Cardiac atrium fibroblast (primary cell): Measurements from ENCODE around the gene FHIP1B. TPM values are rescaled to one million over a fixed set of nuclear protein-coding genes. Genes with fewer than 3 reads are reported as not detected.

Experiments used
- total RNA-seq: library from RNA; depleted of rRNA; stranded (reverse); fragments of >200 nt; gene quantifications from 2 replicates; pipeline ENCODE4 v1.2.3, GENCODE V29; 2015

The FHIP1B gene
- 8.1 and 14.3 TPM in 2 replicates for total RNA-seq

DNA sequence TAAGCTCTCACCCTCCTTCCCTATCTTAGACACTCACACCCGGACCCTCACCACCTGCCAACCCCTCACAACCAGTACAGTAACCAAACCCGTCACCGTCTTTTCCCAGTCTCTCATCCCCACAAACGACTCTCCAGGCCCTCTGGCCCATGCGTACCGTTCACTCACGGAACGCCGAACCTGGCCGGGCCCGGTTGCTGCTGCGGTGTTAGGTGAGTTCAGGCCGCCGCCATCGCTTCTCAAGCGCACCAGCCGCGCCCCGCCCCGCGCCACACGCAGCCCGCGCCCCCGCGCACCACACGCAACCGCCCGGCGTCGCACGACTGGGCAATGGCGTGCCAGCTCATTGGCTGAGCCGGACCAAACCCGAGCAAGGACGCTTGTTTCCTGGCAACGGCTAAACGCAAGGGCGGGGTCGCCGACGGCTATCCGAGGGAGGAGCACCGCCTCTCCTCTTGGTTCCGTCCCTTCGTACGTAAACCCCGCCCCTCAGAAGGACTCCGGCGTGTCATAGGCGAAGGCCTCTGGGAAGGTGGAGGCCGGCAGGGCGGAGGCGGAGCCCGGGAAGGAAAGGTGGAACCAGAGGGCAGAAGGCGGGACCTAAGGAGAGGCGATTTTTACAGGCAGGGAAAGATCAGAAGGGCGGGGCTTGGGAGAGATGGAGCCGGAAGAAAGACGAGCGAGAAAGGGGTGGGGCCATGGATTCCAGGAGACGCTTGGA lies at the start of gene FHIP1B:
Gene FHIP1B (minus strand): TSS at position 250 of the 721 bp plus-strand sequence. CDS start 10,120 bp downstream, outside the sequence.

DNA sequence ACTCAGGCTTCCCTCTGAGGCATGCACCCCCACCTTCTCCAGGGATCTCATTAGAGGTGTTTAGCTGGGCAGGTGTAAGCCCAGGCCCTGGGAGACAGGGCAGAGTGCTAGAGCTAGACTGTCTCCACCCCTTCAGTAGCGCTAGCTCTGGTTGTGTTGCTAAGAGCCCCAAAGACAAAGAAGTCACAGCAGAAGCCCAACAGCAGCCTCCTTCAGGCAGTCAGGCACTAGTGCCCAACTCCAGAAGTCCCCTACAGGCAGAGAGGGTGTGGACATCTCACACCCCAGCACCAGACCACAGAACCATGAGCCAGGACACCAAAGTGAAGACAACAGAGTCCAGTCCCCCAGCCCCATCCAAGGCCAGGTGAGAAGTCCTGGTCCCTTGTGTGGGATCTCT lies 4.5 kb upstream of the FHIP1B start, which contains the start of gene CNGA4:
Gene CNGA4 (plus strand): TSS at position 188 of the 400 bp plus-strand sequence. CDS start 118 bp downstream, at position 306.

DNA sequence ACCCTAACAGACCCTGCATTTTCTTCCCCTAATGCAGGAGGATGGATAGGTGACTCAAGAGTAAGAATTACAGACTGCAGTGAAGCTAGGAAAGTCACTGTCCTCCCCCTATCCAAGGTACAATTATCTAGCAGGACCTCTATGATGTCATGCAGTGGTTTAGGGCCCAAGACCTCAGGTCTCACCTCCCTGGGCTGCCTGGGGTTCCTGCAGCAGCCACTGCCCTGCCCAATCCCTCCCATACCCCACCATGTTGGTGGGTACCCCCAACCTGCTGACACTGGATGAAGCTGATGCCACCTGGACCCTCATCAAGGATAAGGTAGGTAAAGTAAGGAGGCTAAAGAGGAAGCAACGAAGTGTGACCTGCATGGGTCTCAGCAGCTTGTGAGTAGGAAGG lies 29.1 kb downstream of the FHIP1B start, which contains the start of gene C11orf42:
Gene C11orf42 (plus strand): TSS at position 192 of the 400 bp plus-strand sequence. CDS start 59 bp downstream, at position 251.

DNA sequence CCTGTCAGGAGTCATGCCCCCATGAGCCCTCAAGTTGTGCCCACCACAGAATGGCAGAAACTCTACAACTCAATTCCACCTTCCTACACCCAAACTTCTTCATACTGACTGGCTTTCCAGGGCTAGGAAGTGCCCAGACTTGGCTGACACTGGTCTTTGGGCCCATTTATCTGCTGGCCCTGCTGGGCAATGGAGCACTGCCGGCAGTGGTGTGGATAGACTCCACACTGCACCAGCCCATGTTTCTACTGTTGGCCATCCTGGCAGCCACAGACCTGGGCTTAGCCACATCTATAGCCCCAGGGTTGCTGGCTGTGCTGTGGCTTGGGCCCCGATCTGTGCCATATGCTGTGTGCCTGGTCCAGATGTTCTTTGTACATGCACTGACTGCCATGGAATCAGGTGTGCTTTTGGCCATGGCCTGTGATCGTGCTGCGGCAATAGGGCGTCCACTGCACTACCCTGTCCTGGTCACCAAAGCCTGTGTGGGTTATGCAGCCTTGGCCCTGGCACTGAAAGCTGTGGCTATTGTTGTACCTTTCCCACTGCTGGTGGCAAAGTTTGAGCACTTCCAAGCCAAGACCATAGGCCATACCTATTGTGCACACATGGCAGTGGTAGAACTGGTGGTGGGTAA lies 35.1 kb downstream of the FHIP1B start, which contains the start of gene OR52W1:
Gene OR52W1 (plus strand): TSS at position 51 of the 637 bp plus-strand sequence. CDS start 0 bp downstream, at position 51.

DNA sequence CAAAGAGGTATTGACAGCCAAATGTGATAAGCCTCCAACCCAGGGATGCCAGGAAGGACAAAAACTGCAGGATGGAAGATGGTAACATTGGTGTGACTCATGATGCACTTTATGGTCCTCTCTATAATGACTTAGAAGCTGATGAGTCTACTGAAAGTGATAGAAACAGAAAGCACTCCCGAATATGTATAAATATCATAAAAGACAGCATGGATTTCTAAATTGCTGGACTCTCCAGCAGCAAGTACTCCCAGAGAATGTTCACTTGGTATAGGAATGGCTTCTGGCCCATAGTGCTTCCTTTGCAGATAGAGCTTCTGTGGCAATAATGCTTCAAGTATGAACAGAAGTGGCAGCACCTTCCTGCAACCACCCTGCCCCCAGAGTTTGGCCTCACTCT lies 64.2 kb downstream of the FHIP1B start, which contains the start of gene OR52B2:
Gene OR52B2 (minus strand): TSS at position 101 of the 400 bp plus-strand sequence. CDS start 0 bp downstream, at position 101.

Other genes with a start within 250 kb of the FHIP1B start
- not detected in 2 replicates for gene OR52L1, start 247.7 kb downstream of the FHIP1B start, total RNA-seq
- gene OR56A4, start 227.7 kb downstream of the FHIP1B start, total RNA-seq: not detected in 2 replicates
- gene OR56A1, start 203.9 kb downstream of the FHIP1B start, total RNA-seq: not detected in 2 replicates
- gene OR56B4, start 127.0 kb downstream of the FHIP1B start, total RNA-seq: not detected in 2 replicates
- gene OR52B2, start 64.3 kb downstream of the FHIP1B start, total RNA-seq: not detected in 2 replicates
- gene OR52W1, start 35.4 kb downstream of the FHIP1B start, total RNA-seq: not detected in 2 replicates
- gene C11orf42, start 29.1 kb downstream of the FHIP1B start, total RNA-seq: not detected in 2 replicates
- not detected in 2 replicates for gene CNGA4, start 4.5 kb upstream of the FHIP1B start, total RNA-seq
- gene CCKBR, start 25.2 kb upstream of the FHIP1B start, total RNA-seq: not detected in 2 replicates
- gene CAVIN3, start 85.9 kb upstream of the FHIP1B start, total RNA-seq: 318 and 495 TPM in 2 replicates
- gene SMPD1, start 155.8 kb upstream of the FHIP1B start, total RNA-seq: 58.9 and 73.5 TPM in 2 replicates
- 28.7 and 40.3 TPM in 2 replicates for gene APBB1, start 184.5 kb upstream of the FHIP1B start, total RNA-seq
- 0.49 TPM in 1 of 2 replicates, not detected in the other for gene HPX, start 206.4 kb upstream of the FHIP1B start, total RNA-seq
- 14.4 and 18.6 TPM in 2 replicates for gene TRIM3, start 239.3 kb upstream of the FHIP1B start, total RNA-seq
- 54.3 and 73.7 TPM in 2 replicates for gene ARFIP2, start 246.7 kb upstream of the FHIP1B start, total RNA-seq
- gene TIMM10B, start 246.9 kb upstream of the FHIP1B start, total RNA-seq: 17.3 and 34.3 TPM in 2 replicates